HepG2 (cell line): ENCODE results near the gene ISCU. TPM values are rescaled to one million over a fixed set of nuclear protein-coding genes. Genes with fewer than 3 reads are reported as not detected.

ENCODE experiments used
- ATAC-seq: fragments of 200-7000 bp; cut with Tn5 transposase; 3 replicates; pipeline ENCODE4 v1.9.1; 2020; ENCODE audit warnings: mild to moderate bottlenecking, moderate library complexity
- BruUV-seq: library from RNA; stranded (reverse); fragments of 400-500 nt; replicated peaks from 2 replicates; lab custom pipeline; 2021; lab: Mats Ljungman, UMichigan
- CTCF ChIA-PET: fragments of 300-600 bp; formaldehyde crosslinking; extraction: SDS; loops from one replicate; lab custom pipeline; 2021; ENCODE audit warnings: low total read pairs, inconsistent platforms, low intra/inter-chr PET ratio; lab: Yijun Ruan, JAX
- POLR2A ChIA-PET: fragments of 350-600 bp; sonication (Branson Sonifier 250); formaldehyde crosslinking; loops from one replicate; lab custom pipeline; 2020; ENCODE audit warnings: antibody characterized with exemption, inconsistent platforms; lab: Yijun Ruan, JAX
- DNase-seq: peaks from one replicate; pipeline ENCODE4 v3.0.0-alpha.2; 2015; ENCODE audit warnings: low spot score
- FAIRE-seq: peaks from 3 replicates; lab custom pipeline; 2011; peaks lifted over from hg19 to GRCh38; lab: Jason Lieb, UNC
- H2AFZ ChIP-seq: one replicate; pipeline ENCODE4 v1.6.1; 2011; ENCODE audit warnings: low read length, inconsistent platforms
- H3K27ac ChIP-seq: fragments of 300-600 bp; 3 replicates; pipeline ENCODE4 v1.8.0; 2011; ENCODE audit warnings: mixed run types, mild to moderate bottlenecking, mixed read lengths, low read length, inconsistent platforms; ENCODE audit not compliant: insufficient read depth; ENCODE audit errors: extremely low read length
- H3K27me3 ChIP-seq, 2 experiments: fragments of 200-600 bp in 1 of 2; 2 replicates in 1 of 2; 3 replicates in 1 of 2; pipeline versions ENCODE4 v1.6.0 to v1.8.0; 2011; ENCODE audit warnings: low read length in 2 of 2, mild to moderate bottlenecking in 2 of 2, moderate library complexity in 2 of 2, inconsistent platforms in 1 of 2; ENCODE audit not compliant: insufficient read depth in 2 of 2, control insufficient read depth in 1 of 2
- H3K36me3 ChIP-seq, 2 experiments: fragments of 200-600 bp in 1 of 2; replicated peaks in 1 of 2; 2 replicates in 1 of 2; 3 replicates in 1 of 2; pipeline versions ENCODE4 v1.5.1 to v1.8.0; 2011; ENCODE audit warnings: low read length in 2 of 2, inconsistent platforms in 1 of 2; ENCODE audit not compliant: insufficient read depth in 2 of 2, control insufficient read depth in 1 of 2
- H3K4me1 ChIP-seq: 2 replicates; pipeline ENCODE4 v1.5.1; 2012; ENCODE audit warnings: low read length, inconsistent platforms; ENCODE audit not compliant: insufficient read depth
- H3K4me2 ChIP-seq: 2 replicates; pipeline ENCODE4 v1.6.0; 2011; ENCODE audit warnings: low read depth, low read length, inconsistent platforms
- H3K4me3 ChIP-seq, 3 experiments: fragments of 200-600 bp in 1 of 3; sonication (generic), shearing (Covaris generic) in 1 of 3; replicated peaks in 1 of 3; 2 replicates each; pipeline ENCODE4 v1.5.1; 2011 to 2016; ENCODE audit warnings: low read length in 3 of 3, inconsistent platforms in 2 of 3, low read depth in 2 of 3, mild to moderate bottlenecking in 2 of 3, control low read depth in 1 of 3, mixed read lengths in 1 of 3; ENCODE audit not compliant: insufficient read depth in 1 of 3
- H3K79me2 ChIP-seq: one replicate; pipeline ENCODE4 v1.6.1; 2011; ENCODE audit warnings: low read length, inconsistent platforms; ENCODE audit not compliant: insufficient read depth
- H3K9ac ChIP-seq: 2 replicates; pipeline ENCODE4 v1.6.0; 2011; ENCODE audit warnings: mild to moderate bottlenecking, low read depth, low read length, inconsistent platforms; ENCODE audit not compliant: insufficient read depth
- H3K9me3 ChIP-seq: 2 replicates; pipeline ENCODE4 v1.5.1; 2012; ENCODE audit warnings: mild to moderate bottlenecking, low read length
- H4K20me1 ChIP-seq: 2 replicates; pipeline ENCODE4 v1.6.0; 2011; ENCODE audit warnings: inconsistent platforms, mild to moderate bottlenecking, low read length, moderate library complexity; ENCODE audit not compliant: insufficient read depth
- ZNF281 ChIP-seq: sonication (generic); formaldehyde crosslinking; IDR thresholded peaks from 2 replicates; pipeline ENCODE4 v1.4.0; 2020; ENCODE audit warnings: missing genetic modification reagents, borderline replicate concordance
- ZNF629 ChIP-seq: sonication (generic); formaldehyde crosslinking; conservative IDR thresholded peaks from 2 replicates; pipeline ENCODE4 v1.5.0; 2020; ENCODE audit warnings: missing genetic modification reagents
- ZNF646 ChIP-seq: sonication (generic); formaldehyde crosslinking; IDR thresholded peaks from 2 replicates; pipeline ENCODE4 v1.9.0; 2021; ENCODE audit warnings: mild to moderate bottlenecking, missing genetic modification reagents
- ZSCAN12 ChIP-seq: sonication (generic); formaldehyde crosslinking; IDR thresholded peaks from 2 replicates; pipeline ENCODE4 v1.9.0; 2021; ENCODE audit warnings: mild to moderate bottlenecking, missing genetic modification reagents
- WGBS: methylation state at CpG from one replicate; pipeline ENCODE4 v1.1.6; 2017; ENCODE audit warnings: low lambda C conversion rate; 5-methylcytosine and 5-hydroxymethylcytosine counted together
- in situ Hi-C: cut with HindIII; loops from 2 replicates; pipeline ENCODE4 v1.10.0; 2017; ENCODE audit warnings: low pct_unique_long_range_greater_than_20kb; ENCODE audit not compliant: extremely low pct_ligation_motif_present
- intact Hi-C: fragments of 100-400 bp; cut with micrococcal nuclease; formaldehyde crosslinking; loops from one replicate; pipeline ENCODE4 v1.10.0; 2022; ENCODE audit not compliant: unreplicated experiment
- polyA plus RNA-seq, 8 experiments: library from polyadenylated mRNA; depleted of rRNA in 3 of 8; stranded (reverse) in 7 of 8; unstranded in 1 of 8; fragments of >200 nt; fragmentation: Illumina TruSeq in 4 of 8; extraction: Trizol in 4 of 8; gene quantifications; 2 replicates each; pipeline versions ENCODE4 v1.2.1 to v1.2.3, GENCODE V29; 2011 to 2016; ENCODE audit warnings: low read depth in 4 of 8, missing spikeins in 1 of 8, mixed read lengths in 1 of 8; ENCODE audit not compliant: insufficient read depth in 1 of 8
- total RNA-seq, 5 experiments: library from RNA; depleted of rRNA; stranded (reverse); fragments of >200 nt; fragmentation: Illumina TruSeq; extraction: Trizol; gene quantifications; 2 replicates each; pipeline ENCODE4 v1.2.3, GENCODE V29; 2016; ENCODE audit warnings: low read depth in 1 of 5

Gene ISCU
- total and polyA plus RNA-seq, 2 of the 13 experiments (the other 11 are each of a cell fraction or from before 2014, with no cell fraction given) = 94.4 to 107 TPM

DNA sequence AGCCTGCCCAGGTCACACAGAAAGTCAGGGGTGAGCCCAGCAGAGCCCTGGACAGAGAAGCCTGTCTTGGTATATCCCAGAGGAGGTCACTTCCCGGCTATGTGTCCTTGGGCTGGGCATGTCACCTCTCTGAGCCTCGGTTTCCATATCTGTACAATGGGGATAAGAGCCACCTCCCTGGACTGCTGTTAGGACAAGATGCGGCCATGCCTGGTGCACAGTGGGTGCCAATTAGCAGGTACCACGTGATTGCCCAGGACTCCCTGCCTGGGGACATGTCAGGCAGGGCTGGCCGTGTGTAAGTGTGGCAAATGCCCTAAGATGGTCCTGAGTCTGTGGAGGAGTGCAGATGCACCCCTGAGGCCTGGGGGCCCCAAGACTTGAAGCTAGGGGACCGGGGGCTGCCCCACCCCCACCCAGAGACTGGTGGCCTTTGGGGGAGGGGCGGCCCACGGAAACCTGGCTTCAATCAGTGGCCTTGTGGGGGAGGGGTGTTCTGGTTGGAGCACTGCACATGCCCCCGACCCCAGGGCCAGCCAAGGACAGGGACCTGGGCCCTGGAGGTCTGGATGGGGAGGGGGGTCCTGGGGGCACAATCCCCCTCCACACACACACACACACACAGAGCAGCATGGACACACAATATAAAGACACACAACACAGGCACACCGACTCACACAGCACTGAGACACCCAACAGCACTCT is 34.6 kb downstream of the ISCU start:
- H2AFZ ChIP-seq = no peak overlapping the region
- FAIRE-seq = no peak
- no peak overlapping the region for H3K9ac ChIP-seq
- H3K79me2 ChIP-seq = no peaks in the 10 kb centered on the region
- no peaks in the 10 kb centered on the region for H4K20me1 ChIP-seq
- H3K36me3 ChIP-seq = no peaks in the 10 kb centered on the region
- H3K27me3 ChIP-seq = peaks cover 5 to 21% of the 10 kb centered on the region in 2 experiments; a peak in 2 of 5 replicates
- ATAC-seq = no peak
- DNase-seq = no peak
- 0 out of 2 replicates have a peak, but pooled peaks cover 8% of the 10 kb centered on the region for H3K4me1 ChIP-seq
- BruUV-seq = no TSS peak
- 9% methylated on average over 4 of the region's 10 CpGs for WGBS
- ChIA-PET CTCF (no interaction called here), POLR2A (no interaction called here)
- in situ Hi-C loops (no loop called here), intact Hi-C loops (no loop called here)
- TF ChIP-seq ZSCAN12 (CRISPR knock-in tag) (no peak), ZNF281 (CRISPR knock-in tag) (peak; percentile 40; the same call in 1 of the 2 replicates), ZNF629 (peak; percentile 75), ZNF646 (CRISPR knock-in tag) (peak; percentile 79)
- H3K27ac ChIP-seq = no peak overlapping the region
- H3K9me3 ChIP-seq = no peaks in the 10 kb centered on the region
- H3K4me3 ChIP-seq = no peak overlapping the region
- no peak overlapping the region for H3K4me2 ChIP-seq
